Measurements from ENCODE around the gene EEIG1. TPM values are rescaled to one million over a fixed set of nuclear protein-coding genes. Genes with fewer than 3 reads are reported as not detected.

The EEIG1 gene
- total and polyA plus RNA-seq, 9 of the 15 experiments (the other 6 are each of a cell fraction or from before 2014, with no cell fraction given) = 0.17 to 16.7 (median 3.6) TPM

DNA sequence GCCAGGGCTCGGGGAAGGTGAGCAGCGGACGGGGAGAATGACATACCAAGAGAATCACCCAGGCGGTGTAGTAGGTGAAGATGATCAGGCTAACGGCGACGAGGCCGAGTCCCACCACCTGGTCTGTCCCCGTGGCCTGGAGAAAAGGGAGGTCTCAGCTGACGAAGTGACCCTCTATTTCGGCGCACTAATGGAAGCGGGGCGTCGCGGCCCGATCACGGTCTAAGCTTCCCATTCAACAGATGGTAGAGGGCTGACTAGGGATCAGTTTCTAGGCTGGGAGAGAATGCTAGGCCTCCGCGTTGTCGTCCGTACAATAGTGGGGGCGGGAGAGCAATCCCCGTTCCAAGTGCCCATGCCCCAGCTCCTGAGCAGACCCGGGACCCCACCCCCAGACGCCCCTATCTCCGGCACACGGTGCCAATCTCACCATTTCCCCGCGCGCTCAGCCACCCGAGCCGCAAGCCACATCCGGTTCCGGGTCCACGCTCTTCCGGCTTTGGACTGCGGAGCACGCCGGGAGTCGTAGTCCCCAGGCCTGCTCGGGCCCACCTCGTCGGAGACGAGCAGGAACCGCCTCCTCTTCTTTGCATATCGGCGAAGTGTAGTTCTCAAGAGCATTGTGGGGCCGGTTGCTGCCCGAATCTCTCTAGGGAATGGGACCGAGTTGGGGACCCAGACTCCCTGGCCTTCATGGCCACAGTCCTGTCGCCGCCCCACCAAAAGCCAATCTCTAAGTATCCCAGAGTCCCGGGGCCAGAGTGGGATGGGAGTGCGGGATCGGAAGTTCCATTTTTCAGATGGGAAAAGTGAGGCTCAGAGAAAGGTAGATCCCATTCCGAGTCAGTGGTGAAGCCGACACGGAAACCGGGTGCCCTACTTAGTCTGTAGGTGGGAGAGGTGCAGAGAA, 43.1 kb downstream of the EEIG1 start, which contains the start of gene DPM2 (continued):
- TF ChIP-seq SMARCC2 (IDR thresholded peaks at IDR 0.05; ENCODE audit: low read depth) = no peak
- TF ChIP-seq, protein P1, sequence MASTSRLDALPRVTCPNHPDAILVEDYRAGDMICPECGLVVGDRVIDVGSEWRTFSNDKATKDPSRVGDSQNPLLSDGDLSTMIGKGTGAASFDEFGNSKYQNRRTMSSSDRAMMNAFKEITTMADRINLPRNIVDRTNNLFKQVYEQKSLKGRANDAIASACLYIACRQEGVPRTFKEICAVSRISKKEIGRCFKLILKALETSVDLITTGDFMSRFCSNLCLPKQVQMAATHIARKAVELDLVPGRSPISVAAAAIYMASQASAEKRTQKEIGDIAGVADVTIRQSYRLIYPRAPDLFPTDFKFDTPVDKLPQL (IDR thresholded peaks at IDR 0.05; ENCODE audit: extremely low read depth, insufficient read length) = no peak
- TF ChIP-seq, protein P2, sequence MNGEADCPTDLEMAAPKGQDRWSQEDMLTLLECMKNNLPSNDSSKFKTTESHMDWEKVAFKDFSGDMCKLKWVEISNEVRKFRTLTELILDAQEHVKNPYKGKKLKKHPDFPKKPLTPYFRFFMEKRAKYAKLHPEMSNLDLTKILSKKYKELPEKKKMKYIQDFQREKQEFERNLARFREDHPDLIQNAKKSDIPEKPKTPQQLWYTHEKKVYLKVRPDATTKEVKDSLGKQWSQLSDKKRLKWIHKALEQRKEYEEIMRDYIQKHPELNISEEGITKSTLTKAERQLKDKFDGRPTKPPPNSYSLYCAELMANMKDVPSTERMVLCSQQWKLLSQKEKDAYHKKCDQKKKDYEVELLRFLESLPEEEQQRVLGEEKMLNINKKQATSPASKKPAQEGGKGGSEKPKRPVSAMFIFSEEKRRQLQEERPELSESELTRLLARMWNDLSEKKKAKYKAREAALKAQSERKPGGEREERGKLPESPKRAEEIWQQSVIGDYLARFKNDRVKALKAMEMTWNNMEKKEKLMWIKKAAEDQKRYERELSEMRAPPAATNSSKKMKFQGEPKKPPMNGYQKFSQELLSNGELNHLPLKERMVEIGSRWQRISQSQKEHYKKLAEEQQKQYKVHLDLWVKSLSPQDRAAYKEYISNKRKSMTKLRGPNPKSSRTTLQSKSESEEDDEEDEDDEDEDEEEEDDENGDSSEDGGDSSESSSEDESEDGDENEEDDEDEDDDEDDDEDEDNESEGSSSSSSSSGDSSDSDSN (IDR thresholded peaks at IDR 0.05; ENCODE audit: borderline replicate concordance in 1 of 2, low read depth in 2 of 2, low read length in 2 of 2) = no peak; a peak in 1 of 4 replicates
- no peak for TF ChIP-seq PURB (CRISPR knock-in tag; IDR thresholded peaks at IDR 0.05; ENCODE audit: low read depth)
- TF ChIP-seq PRPF4 (IDR thresholded peaks at IDR 0.05; ENCODE audit: insufficient read depth, low read depth, low read length, poor library complexity, severe bottlenecking) = no peak

All from K562 (cell line).